GM21723 (cell line): ENCODE measurements around the gene TDRD12.
"Not testable (repeated sequence)": the region's sequence is repeated elsewhere in the genome, so short reads cannot be mapped to it uniquely, and the experiment has no call there.

Experiments used
- ATAC-seq: cut with Tn5 transposase; IDR thresholded peaks from one replicate; pipeline ENCODE4 v1.9.1; 2021; ENCODE audit warnings: mild to moderate bottlenecking, moderate library complexity; ENCODE audit not compliant: unreplicated experiment

TDRD12 gene

DNA sequence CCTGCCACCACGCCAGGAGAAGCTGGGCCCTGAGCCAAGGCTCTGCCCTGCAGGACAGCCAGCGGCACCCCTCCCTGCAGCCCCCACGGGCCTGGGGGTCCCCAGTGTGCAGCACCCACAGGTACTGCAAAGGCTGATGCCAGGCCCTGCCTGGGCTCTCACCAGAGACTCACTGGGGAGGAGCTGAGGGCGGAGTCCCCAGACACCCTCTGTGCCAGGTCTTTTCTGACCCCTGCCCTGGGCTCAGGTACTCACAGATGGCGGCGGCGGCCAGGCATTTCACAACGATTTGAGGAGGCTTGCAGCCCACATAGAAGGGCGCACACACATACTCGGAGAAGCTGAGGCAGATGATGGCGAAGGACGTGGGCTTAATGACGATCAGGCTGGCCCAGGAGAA is 144.3 kb downstream of the TDRD12 start:
- no peak for ATAC-seq

GRCh38 chr19:32864318-32865007 is 144.9 kb downstream of the TDRD12 start:
- ATAC-seq: no peak

DNA sequence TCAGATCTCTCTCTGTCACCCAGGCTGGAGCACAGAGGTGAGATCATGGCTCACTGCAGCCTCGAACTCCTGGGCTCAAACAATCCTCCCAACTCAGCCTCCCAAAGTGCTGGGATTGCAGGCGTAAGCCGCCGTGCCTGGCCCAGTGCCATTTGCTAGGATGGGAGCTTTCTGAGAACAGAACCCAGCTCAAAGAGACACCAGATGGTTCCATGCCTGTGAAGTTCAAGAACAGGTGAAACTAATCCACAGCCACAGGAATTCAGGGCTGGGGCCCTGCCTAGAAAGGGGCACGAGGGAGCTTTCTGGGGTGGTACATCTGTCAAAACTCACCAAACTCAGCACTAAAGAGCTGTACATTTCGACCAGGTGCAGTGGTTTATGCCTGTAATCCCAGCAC is 145.8 kb downstream of the TDRD12 start:
- no peak for ATAC-seq

- ATAC-seq: no peak
These were observed 146.5 kb downstream of the TDRD12 start for GRCh38 chr19:32866061-32866460.

- no peak for ATAC-seq
These were observed 147.1 kb downstream of the TDRD12 start for GRCh38 chr19:32866564-32867265.

DNA sequence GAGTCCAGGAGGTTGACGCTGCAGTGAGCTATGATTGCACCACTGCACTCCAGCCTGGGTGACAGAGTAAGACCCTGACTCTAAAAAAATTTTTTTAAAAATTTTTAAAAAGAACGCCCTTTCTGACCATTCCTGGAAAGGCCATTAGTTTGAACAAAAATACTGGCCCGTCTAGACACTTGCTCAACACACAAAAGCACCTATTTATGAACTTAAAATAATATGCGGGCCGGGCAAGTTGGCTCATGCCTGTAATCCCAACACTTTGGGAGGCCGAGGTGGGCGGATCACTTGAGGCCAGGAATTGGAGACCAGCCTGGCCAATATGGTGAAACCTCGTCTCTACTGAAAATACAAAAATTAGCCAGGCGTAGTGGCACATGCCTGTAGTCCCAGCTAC is 147.9 kb downstream of the TDRD12 start:
- not testable (repeated sequence) for ATAC-seq

DNA sequence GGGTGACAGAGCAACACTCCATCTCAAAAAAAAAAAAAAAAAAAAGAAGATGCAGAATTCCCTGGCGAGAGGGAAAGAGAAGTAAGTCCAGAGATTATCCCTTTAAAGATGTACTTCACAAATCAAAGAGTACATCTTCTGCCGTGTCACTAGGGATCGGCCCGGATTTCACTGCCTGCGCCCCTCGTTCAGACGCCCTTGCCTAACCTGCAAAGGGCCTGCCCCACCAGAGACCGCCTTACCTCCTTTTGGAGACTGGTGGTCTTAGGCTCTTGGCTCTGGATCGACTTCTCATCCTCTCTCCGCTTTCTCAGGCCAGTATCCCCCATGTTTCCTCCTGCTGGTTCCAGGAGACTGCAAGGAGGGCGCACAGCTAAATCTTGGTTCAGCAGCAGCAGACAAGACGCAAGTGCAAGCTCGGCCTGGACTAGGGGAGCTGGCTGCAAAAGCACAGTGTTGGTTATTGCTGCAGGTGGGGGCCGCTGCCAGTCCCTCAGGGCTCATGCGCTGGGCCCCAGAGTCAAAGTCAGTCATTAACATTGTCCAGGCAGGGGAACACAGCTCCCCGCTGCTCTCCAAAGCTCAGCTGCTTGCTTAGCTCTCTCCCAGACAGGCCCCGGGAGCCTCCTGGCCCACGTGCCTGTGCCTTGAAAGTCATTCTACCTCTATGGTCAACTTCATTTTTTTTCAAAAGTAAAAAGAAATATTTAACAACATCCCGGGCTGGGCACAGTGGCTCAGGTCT is 148.8 kb downstream of the TDRD12 start:
- ATAC-seq: no peak

GRCh38 chr19:32869369-32869965 is 149.9 kb downstream of the TDRD12 start, which contains the start of gene SLC7A9:
Gene SLC7A9 (minus strand): TSS chr19:32869767. CDS start chr19:32868534, 1,233 bp downstream.
- ATAC-seq: no peak

- no peak for ATAC-seq
These were observed 150.5 kb downstream of the TDRD12 start for GRCh38 chr19:32869966-32870573.

DNA sequence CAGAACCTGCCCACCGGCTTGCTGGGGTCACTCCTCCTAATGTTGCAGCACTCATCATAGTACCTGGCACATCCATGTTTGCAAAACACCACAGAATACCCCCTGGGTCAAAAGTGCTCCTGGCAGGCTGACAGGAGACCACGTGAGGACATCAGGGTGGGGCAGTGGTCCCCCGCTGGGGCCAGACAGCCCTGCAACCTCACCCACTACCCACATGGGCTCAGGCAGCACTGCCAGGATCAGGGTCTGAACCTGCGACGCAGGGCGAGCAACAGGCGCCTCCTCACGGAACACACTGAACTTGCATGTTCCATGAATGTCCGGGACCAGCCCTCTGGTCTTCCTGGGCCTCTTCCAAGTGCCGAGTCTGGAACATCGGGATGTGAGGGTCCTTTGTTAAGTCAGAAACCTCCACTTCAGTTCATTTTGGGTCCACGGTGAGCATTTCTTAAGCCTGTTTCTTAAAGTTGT is 151.4 kb downstream of the TDRD12 start:
- no peak for ATAC-seq

DNA sequence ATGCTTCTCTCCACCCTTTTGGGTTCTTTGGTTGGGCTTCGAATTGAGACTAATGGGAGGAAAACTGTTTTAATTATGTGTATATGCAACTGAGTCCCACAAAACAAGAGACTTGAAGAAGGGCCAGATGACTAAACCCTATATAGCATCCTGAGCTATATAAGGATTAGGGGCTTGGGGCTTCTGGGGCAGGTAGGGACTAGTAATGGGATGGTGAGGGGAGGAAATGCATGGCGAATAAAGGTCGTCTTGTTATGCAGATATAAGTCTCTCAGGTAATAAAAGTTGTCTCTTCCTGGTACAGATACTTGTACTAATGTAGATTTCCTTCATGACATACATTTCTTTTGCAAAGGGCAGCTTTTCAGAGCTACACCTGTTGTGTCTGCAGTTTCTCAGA is 152.8 kb downstream of the TDRD12 start:
- no peak for ATAC-seq

- ATAC-seq: no peak
These were observed 153.8 kb downstream of the TDRD12 start for GRCh38 chr19:32873247-32873959.

GRCh38 chr19:32874605-32875004 is 155.0 kb downstream of the TDRD12 start:
- ATAC-seq: no peak

- ATAC-seq: no peak
These were observed 155.9 kb downstream of the TDRD12 start for GRCh38 chr19:32875428-32875827.

GRCh38 chr19:32876236-32876918 is 156.8 kb downstream of the TDRD12 start:
- no peak for ATAC-seq

DNA sequence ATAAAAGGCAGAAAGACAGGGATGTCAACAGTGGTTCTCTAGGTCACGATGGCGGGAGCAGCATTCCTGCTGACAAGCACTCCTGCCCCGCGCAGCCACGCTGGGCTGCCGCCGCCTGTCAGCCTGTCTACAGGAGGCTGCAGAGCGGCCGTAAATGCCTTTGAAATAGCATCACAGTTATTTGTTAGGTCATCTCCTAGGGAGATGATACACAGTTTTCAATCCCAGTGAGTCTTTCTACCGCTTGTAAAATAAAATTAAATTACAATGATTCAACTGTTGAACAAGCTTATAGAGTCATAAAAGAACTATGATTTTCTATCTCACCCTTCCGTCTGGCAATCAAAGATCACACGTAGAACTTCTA is 157.3 kb downstream of the TDRD12 start:
- ATAC-seq: no peak
